Panc1 (cell line): ENCODE measurements around the gene DOCK1. TPM values are rescaled to one million over a fixed set of nuclear protein-coding genes. Genes with fewer than 3 reads are reported as not detected.

ENCODE experiments used
- ATAC-seq: fragments of 200-7000 bp; cut with Tn5 transposase; 2 replicates; pipeline ENCODE4 v1.9.1; 2020; ENCODE audit warnings: mild to moderate bottlenecking, moderate library complexity
- BruUV-seq: library from RNA; stranded (reverse); fragments of 400-500 nt; replicated peaks from 2 replicates; lab custom pipeline; 2021; lab: Mats Ljungman, UMichigan
- CTCF ChIA-PET: fragments of 300-600 bp; sonication (Branson Sonifier 250); formaldehyde crosslinking; loops from one replicate; lab custom pipeline; 2022; ENCODE audit warnings: antibody characterized with exemption; lab: Charles Lee
- POLR2A ChIA-PET: fragments of 300-600 bp; sonication (Branson Sonifier 250); formaldehyde crosslinking; loops from one replicate; lab custom pipeline; 2022; ENCODE audit warnings: antibody characterized with exemption; lab: Charles Lee
- DNase-seq: peaks from one replicate; pipeline ENCODE4 v3.0.0-alpha.2; 2010; ENCODE audit warnings: low read depth, low spot score
- H3K27ac ChIP-seq: 2 replicates; pipeline ENCODE4 v1.5.1; 2011; ENCODE audit warnings: mild to moderate bottlenecking, low read length, inconsistent platforms
- H3K27me3 ChIP-seq: fragments of 200-500 bp; sonication (Bioruptor generic); 2 replicates; pipeline ENCODE4 v1.6.0; 2014; ENCODE audit warnings: low read length, inconsistent platforms; ENCODE audit not compliant: control insufficient read depth, insufficient read depth
- H3K36me3 ChIP-seq: fragments of 200-500 bp; sonication (Bioruptor generic); 2 replicates; pipeline ENCODE4 v1.5.1; 2014; ENCODE audit warnings: inconsistent platforms, mild to moderate bottlenecking, low read length, moderate library complexity; ENCODE audit not compliant: control insufficient read depth, insufficient read depth
- H3K4me1 ChIP-seq: 2 replicates; pipeline ENCODE4 v1.5.1; 2011; ENCODE audit warnings: inconsistent platforms, mild to moderate bottlenecking, low read length, moderate library complexity; ENCODE audit not compliant: control insufficient read depth, insufficient read depth
- H3K4me3 ChIP-seq, 2 experiments: 2 replicates each; pipeline ENCODE4 v1.5.1; 2011 to 2012; ENCODE audit warnings: low read depth in 2 of 2, low read length in 2 of 2, mild to moderate bottlenecking in 2 of 2, inconsistent platforms in 1 of 2, moderate library complexity in 1 of 2
- H3K9me3 ChIP-seq: fragments of 200-500 bp; sonication (Bioruptor generic); 2 replicates; pipeline ENCODE4 v1.5.1; 2014; ENCODE audit warnings: low read depth, mild to moderate bottlenecking, inconsistent platforms, low read length, moderate library complexity; ENCODE audit not compliant: control insufficient read depth, insufficient read depth
- POLR2AphosphoS5 ChIP-seq: IDR thresholded peaks from 2 replicates; pipeline ENCODE4 v1.6.1; 2012; ENCODE audit warnings: mild to moderate bottlenecking, low read depth, low read length, moderate library complexity
- SIN3A ChIP-seq: IDR thresholded peaks from 2 replicates; pipeline ENCODE4 v1.6.1; 2012; ENCODE audit warnings: low read depth, mild to moderate bottlenecking, low read length, moderate library complexity, borderline replicate concordance; ENCODE audit not compliant: insufficient read depth
- TCF7L2 ChIP-seq: IDR thresholded peaks from 2 replicates; pipeline ENCODE4 v1.6.1; 2011; ENCODE audit warnings: mild to moderate bottlenecking, low read depth, low read length, inconsistent platforms
- in situ Hi-C: cut with HindIII; loops from 2 replicates; pipeline ENCODE4 v1.10.0; 2016; ENCODE audit warnings: low sequenced_read_pairs, low pct_unique_long_range_greater_than_20kb
- intact Hi-C: fragments of 100-400 bp; cut with micrococcal nuclease; formaldehyde crosslinking; loops from one replicate; pipeline ENCODE4 v1.10.0; 2022; ENCODE audit not compliant: unreplicated experiment
- total RNA-seq: library from RNA; stranded (reverse); gene quantifications from one replicate; pipeline ENCODE4 v1.2.1, GENCODE V29; 2021; ENCODE audit not compliant: unreplicated experiment
- TF ChIP-seq, protein P1 (sequence below), 2 experiments: IDR thresholded peaks; 2 replicates each; pipeline ENCODE4 v1.6.1; 2011 to 2012; ENCODE audit warnings: low read depth in 2 of 2, control low read depth in 1 of 2, low read length in 1 of 2, mild to moderate bottlenecking in 1 of 2, moderate library complexity in 1 of 2; ENCODE audit not compliant: insufficient read depth in 1 of 2
- TF ChIP-seq, protein P2 (sequence below): fragments of 450-650 bp; IDR thresholded peaks from 2 replicates; pipeline ENCODE4 v1.5.1; 2017; ENCODE audit warnings: mild to moderate bottlenecking

Gene DOCK1
- total RNA-seq, 1 experiment from 2014 or later: 67.6 TPM

DNA sequence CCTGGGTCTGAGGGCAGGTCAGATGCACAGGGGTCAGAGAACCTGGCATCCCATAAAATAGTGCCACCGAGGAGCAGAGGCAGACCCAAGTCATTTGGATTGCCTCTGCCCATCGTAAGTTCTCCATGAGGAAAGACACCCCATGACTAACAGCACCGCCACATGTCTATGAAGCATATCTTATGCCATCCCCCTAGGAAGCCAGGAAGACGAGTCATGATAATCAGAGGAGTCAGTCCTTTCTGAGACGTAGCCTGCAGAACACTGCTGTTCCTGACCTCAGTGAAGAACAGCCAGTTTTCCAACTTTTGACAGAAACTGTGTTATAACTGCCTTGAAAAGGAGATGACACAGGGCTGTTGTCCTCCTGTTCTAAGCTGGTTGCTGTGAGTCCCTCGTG, 239.9 kb downstream of the DOCK1 start:
- no peak for TF ChIP-seq POLR2AphosphoS5
- TF ChIP-seq, protein P1, sequence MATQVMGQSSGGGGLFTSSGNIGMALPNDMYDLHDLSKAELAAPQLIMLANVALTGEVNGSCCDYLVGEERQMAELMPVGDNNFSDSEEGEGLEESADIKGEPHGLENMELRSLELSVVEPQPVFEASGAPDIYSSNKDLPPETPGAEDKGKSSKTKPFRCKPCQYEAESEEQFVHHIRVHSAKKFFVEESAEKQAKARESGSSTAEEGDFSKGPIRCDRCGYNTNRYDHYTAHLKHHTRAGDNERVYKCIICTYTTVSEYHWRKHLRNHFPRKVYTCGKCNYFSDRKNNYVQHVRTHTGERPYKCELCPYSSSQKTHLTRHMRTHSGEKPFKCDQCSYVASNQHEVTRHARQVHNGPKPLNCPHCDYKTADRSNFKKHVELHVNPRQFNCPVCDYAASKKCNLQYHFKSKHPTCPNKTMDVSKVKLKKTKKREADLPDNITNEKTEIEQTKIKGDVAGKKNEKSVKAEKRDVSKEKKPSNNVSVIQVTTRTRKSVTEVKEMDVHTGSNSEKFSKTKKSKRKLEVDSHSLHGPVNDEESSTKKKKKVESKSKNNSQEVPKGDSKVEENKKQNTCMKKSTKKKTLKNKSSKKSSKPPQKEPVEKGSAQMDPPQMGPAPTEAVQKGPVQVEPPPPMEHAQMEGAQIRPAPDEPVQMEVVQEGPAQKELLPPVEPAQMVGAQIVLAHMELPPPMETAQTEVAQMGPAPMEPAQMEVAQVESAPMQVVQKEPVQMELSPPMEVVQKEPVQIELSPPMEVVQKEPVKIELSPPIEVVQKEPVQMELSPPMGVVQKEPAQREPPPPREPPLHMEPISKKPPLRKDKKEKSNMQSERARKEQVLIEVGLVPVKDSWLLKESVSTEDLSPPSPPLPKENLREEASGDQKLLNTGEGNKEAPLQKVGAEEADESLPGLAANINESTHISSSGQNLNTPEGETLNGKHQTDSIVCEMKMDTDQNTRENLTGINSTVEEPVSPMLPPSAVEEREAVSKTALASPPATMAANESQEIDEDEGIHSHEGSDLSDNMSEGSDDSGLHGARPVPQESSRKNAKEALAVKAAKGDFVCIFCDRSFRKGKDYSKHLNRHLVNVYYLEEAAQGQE (IDR thresholded peaks at IDR 0.05; ENCODE audit: insufficient read depth in 1 of 2, low read depth in 2 of 2, low read length in 1 of 2): no peak
- TF ChIP-seq, protein P2, sequence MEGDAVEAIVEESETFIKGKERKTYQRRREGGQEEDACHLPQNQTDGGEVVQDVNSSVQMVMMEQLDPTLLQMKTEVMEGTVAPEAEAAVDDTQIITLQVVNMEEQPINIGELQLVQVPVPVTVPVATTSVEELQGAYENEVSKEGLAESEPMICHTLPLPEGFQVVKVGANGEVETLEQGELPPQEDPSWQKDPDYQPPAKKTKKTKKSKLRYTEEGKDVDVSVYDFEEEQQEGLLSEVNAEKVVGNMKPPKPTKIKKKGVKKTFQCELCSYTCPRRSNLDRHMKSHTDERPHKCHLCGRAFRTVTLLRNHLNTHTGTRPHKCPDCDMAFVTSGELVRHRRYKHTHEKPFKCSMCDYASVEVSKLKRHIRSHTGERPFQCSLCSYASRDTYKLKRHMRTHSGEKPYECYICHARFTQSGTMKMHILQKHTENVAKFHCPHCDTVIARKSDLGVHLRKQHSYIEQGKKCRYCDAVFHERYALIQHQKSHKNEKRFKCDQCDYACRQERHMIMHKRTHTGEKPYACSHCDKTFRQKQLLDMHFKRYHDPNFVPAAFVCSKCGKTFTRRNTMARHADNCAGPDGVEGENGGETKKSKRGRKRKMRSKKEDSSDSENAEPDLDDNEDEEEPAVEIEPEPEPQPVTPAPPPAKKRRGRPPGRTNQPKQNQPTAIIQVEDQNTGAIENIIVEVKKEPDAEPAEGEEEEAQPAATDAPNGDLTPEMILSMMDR: no peak
- POLR2A ChIA-PET: no interaction called here
- H3K36me3 ChIP-seq: no peaks in the 10 kb centered on the region
- no peak overlapping the region for H3K27ac ChIP-seq
- no peaks in the 10 kb centered on the region for H3K9me3 ChIP-seq
- H3K4me1 ChIP-seq: peaks cover 7% of the 10 kb centered on the region
- intact Hi-C loops: no loop called here
- H3K27me3 ChIP-seq: no peaks in the 10 kb centered on the region
- in situ Hi-C loops: no loop called here
- CTCF ChIA-PET: no interaction called here
- no peak for ATAC-seq
- no peak overlapping the region for H3K4me3 ChIP-seq
- BruUV-seq: no TSS peak
- DNase-seq: no peak

DNA sequence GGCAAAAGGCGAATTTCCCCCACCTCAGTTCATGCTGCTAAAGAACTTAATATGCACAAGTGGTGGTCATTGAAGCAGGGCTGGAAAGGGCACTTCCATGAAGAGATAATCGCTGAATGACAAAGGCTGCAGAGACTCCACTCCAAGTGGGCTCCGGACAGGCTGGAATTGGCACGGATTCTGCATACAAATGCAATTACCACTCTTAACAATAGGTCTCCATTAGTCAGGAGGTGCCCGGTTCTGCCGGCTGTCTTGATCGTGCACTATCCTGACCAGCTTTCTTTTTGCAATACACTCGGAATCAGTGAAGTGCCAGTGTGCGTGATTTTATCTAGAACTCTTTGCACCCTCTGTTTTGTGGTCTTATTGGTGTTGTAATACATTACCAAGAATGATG, 241.4 kb downstream of the DOCK1 start:
- ATAC-seq: no peak
- Histone ChIP-seq H3K27ac (no peak overlapping the region), H3K27me3 (no peaks in the 10 kb centered on the region), H3K4me3 (no peak overlapping the region), H3K9me3 (no peaks in the 10 kb centered on the region), H3K4me1 (peaks cover 7% of the 10 kb centered on the region), H3K36me3 (no peaks in the 10 kb centered on the region)
- DNase-seq: no peak
- ChIA-PET POLR2A (no interaction called here), CTCF (no interaction called here)
- in situ Hi-C loops (no loop called here), intact Hi-C loops (no loop called here)
- TF ChIP-seq POLR2AphosphoS5: no peak
- TF ChIP-seq, protein P2: no peak
- TF ChIP-seq, protein P1 (IDR thresholded peaks at IDR 0.05; ENCODE audit: insufficient read depth in 1 of 2, low read depth in 2 of 2, low read length in 1 of 2): no peak
- no peak for TF ChIP-seq SIN3A
- TF ChIP-seq TCF7L2: no peak
- BruUV-seq: no TSS peak
